Measurements from ENCODE around the gene NF1.
A peak's percentile ranks its signal among the peaks of the same experiment; 100 is the strongest.

Gene NF1

DNA sequence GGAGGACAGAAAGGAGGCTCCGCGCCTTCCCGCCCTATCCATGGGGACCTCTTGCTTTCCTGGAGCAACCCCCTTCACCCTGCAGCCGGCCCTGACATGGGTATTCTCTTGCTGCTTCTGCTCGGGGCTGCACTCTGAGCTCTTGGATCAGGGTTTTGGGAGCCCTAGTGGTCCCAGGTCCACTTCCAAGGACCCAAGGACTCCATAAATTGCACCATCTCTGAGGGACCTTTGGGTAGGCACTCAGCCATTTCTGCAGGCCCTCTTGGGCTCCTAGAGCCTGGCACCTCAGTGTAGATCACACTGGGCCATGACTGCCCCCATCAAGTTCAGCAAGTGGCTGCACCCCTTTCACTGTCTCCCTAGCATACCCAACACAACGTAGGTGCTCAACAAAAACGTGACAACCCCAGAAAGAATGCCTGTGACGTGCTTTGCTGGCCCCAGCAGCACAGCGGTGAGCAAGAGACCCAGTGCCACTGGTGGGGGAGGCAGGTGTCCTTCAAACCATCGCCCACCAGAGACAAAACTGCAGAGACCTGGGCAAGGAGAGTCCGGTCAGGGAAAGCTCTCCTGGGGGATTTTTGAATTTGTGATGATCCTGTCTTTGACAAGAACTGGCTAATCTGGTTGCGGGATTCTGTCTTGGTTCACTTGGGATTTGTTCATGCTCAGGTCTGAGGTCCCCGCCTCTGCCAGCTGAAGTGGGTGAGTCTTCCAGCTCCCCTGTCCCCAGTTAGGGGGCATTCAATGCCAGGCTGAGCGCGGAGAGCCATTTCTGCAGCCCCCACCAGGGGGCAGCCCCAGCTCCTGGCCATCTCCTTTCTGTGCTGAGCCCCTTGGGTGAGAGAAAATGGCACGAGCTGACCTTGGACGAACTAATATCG, 294.2 kb downstream of the NF1 start:
- DNase-seq (ENCODE audit: low read depth in 2 of 2): peak in 1 of 2 donors; percentile 16
- TF ChIP-seq, protein P1, sequence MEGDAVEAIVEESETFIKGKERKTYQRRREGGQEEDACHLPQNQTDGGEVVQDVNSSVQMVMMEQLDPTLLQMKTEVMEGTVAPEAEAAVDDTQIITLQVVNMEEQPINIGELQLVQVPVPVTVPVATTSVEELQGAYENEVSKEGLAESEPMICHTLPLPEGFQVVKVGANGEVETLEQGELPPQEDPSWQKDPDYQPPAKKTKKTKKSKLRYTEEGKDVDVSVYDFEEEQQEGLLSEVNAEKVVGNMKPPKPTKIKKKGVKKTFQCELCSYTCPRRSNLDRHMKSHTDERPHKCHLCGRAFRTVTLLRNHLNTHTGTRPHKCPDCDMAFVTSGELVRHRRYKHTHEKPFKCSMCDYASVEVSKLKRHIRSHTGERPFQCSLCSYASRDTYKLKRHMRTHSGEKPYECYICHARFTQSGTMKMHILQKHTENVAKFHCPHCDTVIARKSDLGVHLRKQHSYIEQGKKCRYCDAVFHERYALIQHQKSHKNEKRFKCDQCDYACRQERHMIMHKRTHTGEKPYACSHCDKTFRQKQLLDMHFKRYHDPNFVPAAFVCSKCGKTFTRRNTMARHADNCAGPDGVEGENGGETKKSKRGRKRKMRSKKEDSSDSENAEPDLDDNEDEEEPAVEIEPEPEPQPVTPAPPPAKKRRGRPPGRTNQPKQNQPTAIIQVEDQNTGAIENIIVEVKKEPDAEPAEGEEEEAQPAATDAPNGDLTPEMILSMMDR (IDR thresholded peaks at IDR 0.05; ENCODE audit: low read depth, low read length): peak; percentile 79
- H3K4me3 ChIP-seq (replicated peaks in 1 of 2; ENCODE audit: low read depth in 2 of 2, low read length in 2 of 2): no peak overlapping the region

DNA sequence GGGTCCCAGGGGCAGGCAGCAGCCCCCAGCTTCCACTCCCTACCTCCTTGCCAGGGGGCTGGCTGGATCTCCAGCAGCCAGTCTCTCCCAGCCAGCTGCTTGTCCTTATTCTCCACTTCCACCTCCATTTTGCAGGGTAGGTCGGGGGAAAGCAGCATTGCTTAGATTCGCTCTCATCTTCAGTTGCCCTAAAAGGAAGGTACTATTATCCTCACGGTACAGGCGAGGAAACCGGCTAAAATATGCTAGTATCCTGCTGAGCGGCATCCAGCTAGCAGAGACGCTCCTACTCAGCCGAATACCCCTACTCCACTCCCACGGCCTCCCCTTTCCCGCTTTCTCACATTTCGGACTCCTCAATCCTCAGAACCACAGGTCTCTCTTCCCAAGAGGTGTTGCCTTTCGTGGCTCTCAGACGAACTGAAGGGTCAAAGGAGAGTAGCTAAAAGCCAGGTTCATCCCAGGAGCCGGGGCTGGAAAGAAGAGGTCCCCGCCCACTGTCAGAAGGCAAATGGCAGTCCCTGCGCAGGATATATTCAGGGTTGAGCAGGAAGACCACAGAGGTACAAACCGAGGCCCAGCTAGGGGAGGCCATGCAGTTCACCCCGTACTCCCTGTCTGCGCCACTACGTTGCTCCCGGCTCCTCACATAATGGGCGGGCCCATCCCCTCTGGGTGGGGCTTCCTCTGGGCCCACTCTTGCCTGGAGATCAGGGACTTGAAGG, 295.0 kb downstream of the NF1 start:
- no peak overlapping the region for H3K4me3 ChIP-seq (replicated peaks in 1 of 2; ENCODE audit: low read depth in 2 of 2, low read length in 2 of 2)
- no peak for DNase-seq (ENCODE audit: low read depth in 2 of 2)
- TF ChIP-seq, protein P1 (IDR thresholded peaks at IDR 0.05; ENCODE audit: low read depth, low read length): no peak

DNA sequence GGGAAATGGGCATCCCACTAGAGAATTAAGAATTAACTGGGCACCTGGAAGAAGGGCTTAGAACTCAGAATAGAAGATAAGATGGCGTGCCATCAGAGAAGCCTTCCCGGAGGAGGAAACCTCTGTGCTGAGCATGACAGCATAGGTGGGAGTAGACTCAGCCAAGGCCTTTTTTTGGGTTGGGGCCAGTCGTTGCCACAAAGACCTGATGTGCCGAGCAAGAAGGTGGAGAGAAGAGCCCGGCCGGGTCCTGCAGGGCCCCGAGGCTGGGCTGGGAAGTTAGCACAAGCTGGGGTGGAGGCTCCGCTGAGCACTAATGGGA, 295.6 kb downstream of the NF1 start:
- TF ChIP-seq, protein P1 (IDR thresholded peaks at IDR 0.05; ENCODE audit: low read depth, low read length): no peak
- H3K4me3 ChIP-seq (replicated peaks in 1 of 2; ENCODE audit: low read depth in 2 of 2, low read length in 2 of 2): no peak overlapping the region

DNA sequence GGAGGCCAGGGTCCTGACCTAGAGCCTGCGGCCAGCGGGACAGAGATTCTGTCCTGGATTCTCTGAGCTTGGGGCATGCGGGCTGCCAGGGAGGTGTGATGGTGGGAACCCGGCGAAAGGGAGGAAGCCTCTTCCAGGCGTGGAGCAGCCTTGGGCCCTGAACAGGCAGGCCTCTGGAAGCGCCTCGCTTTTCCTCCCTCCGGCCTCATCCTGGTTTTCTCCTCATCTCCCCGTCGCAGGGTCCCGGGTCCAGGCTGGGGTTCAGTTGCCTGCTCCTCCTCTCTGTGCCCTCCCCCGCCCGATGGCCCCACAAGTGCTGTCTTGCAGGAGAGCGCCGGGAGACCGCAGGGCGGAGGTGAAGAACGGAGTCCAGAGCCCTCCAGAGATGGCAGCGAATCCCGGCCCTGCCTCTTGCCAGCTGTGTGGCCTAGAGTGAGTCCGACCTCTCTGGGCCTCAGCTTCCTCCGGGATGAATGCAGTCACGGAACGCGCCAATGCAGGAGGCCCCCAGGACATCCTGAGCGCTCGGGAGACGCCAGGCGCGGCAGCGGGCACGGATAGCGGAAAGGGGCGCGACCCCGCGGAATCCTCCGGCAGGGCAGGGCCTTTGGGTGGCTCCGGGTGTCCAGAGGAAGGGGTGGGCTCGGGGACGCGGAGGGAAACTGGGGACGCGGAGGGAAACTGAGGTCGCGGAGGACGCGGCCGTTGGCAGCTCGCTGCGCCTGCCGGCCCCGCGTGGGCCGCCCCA, 296.1 kb downstream of the NF1 start:
- no peak for DNase-seq (ENCODE audit: low read depth in 2 of 2)
- peak overlapping the region in 1 of 2 donors; percentile 34 for H3K4me3 ChIP-seq (replicated peaks in 1 of 2; ENCODE audit: low read depth in 2 of 2, low read length in 2 of 2)

More for the DNA sequence above, 295.6 kb downstream of the NF1 start:
- DNase-seq (ENCODE audit: low read depth in 2 of 2): no peak

DNA sequence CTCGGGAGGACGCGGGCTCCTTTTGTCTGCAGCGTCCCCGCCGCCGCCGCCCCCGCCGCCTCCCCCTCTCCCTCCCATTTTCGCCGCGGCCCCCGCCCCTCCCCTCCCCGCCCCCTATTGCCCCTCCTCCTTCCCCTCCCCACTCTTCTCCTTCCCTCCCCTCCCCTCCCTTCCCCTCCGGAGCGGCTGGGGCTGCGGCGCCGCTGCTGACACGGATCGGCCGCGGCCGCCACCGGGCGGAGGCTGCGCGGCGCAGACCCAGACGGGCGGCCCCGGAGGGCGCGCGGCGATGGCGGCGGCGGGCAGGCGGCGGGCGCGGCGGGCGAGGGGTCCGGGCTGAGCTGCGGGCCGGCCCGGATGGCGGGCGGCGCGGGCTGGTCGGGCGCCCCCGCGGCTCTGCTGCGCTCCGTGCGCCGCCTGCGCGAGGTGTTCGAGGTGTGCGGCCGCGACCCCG, 296.7 kb downstream of the NF1 start, which contains the start of gene RAB11FIP4:
Gene RAB11FIP4, plus strand, starts transcription at position 180 of the 454 bp plus-strand sequence. Its CDS starts 178 bp downstream, at position 358.
- TF ChIP-seq, protein P1 (IDR thresholded peaks at IDR 0.05; ENCODE audit: low read depth, low read length): no peak
- DNase-seq (ENCODE audit: low read depth in 2 of 2): peak in 1 of 2 donors; percentile 41
- H3K4me3 ChIP-seq (replicated peaks in 1 of 2; ENCODE audit: low read depth in 2 of 2, low read length in 2 of 2): peak within 1 kb of the TSS in 1 of 2 donors; percentile 34

More for the DNA sequence above, 296.1 kb downstream of the NF1 start:
- TF ChIP-seq, protein P1 (IDR thresholded peaks at IDR 0.05; ENCODE audit: low read depth, low read length): no peak

Measured in cardiac fibroblast (primary cell).